GM21825 (cell line): ENCODE data around the gene SEMA3B.

Experiments
- ATAC-seq: cut with Tn5 transposase; IDR thresholded peaks from one replicate; pipeline ENCODE4 v1.9.1; 2021; ENCODE audit warnings: mild to moderate bottlenecking, moderate library complexity; ENCODE audit not compliant: unreplicated experiment

SEMA3B gene

DNA sequence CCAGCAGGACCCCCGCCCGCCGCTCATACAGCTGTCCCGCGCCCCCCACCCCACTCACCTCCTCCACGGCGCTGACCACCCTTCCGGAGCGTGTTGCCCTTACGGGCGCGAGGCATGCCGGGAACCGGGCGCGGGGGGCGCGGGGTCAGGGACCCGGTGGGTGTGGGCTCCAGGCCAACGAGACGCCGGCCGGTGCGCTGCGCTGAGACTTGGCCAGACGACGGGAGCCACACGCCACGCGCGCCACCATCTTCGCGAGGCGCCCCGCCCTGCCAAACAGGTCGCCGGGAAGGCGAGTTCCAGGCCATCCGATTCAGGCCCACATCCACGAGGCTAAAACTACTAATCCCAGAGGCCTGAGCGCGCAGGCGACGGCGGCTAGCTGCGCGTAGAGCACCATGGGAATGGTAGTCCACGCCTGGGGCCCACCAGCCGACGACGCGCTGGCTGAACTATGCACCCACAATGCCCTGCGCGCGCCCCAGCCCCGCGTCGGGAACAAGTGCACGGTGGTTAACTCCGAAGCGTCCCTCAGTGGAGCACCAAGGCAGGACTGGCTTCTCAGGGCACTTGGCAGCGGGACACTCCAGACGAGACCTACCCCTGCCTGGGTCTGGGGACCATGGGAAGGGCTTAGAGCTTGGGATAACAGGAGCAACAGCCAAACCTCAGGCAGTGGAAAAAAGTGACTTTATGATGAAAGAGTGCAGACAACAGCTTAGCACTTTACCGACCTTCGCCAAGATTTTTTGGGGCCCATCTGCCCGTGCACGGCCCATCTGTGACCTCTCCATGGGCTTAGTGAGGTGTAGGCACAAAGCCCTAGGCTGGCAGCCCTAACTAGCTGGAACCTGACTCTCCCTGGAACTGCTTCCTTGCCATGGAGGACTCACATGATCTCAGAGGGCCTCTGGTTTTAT is 23.5 kb downstream of the SEMA3B start, which contains the start of gene IFRD2:
Gene IFRD2 (minus strand): TSS at position 271 of the 920 bp plus-strand sequence. CDS start 155 bp downstream, at position 116.
- ATAC-seq: peak; percentile 89

DNA sequence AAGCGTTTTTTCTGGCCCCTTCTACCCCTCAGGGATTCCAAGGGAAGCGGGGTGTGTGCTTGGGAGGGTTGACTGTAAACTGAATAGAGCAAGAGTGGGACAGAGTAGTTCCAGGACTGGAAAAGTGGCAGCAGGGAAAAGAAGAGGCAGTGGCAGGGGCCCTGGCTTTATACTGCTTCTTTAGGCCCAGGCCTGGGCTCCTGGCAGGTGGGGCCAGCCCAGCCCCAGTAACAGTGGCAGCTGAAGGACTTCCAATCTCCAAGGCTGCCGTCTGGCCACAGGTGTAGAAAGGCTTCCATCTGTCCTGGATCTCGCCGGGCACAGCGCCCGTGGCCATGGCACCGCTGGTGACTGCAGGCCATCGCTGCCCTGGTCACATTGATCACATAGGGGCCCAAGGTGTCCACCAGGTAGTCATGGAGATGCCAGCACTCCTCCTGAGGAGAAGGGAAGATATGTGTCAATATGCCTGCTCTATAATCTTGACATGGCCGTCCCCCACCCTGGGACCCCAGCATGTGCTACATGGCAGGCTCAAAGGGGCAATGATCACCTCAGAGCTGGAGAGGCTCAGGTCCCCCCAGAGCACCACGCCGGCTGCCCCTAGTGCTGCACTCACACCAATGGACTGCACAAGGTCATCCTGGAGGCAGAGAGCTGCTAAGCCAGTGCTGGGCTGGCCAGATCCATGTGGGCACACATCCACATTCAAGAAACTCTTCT is 24.3 kb downstream of the SEMA3B start:
- ATAC-seq: no peak

DNA sequence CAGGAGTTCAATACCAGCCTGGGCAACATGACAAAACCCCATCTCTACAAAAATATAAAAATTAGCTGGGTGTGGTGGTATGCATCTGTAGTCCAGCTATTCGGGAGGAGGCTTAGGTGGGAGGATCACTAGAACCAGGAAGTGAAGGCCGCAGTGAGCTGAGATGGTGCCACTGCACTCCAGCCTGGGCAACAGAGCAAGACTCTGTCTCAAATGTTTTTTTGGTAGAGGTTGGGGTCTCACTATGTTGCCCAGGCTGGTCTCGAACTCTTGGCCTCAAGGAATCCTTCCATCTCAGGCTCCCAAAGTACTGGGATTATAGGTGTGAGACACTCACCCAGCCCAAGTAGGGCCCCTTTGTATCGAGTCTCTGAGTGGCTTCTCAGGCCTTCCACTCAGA is 25.1 kb downstream of the SEMA3B start:
- ATAC-seq: no peak

DNA sequence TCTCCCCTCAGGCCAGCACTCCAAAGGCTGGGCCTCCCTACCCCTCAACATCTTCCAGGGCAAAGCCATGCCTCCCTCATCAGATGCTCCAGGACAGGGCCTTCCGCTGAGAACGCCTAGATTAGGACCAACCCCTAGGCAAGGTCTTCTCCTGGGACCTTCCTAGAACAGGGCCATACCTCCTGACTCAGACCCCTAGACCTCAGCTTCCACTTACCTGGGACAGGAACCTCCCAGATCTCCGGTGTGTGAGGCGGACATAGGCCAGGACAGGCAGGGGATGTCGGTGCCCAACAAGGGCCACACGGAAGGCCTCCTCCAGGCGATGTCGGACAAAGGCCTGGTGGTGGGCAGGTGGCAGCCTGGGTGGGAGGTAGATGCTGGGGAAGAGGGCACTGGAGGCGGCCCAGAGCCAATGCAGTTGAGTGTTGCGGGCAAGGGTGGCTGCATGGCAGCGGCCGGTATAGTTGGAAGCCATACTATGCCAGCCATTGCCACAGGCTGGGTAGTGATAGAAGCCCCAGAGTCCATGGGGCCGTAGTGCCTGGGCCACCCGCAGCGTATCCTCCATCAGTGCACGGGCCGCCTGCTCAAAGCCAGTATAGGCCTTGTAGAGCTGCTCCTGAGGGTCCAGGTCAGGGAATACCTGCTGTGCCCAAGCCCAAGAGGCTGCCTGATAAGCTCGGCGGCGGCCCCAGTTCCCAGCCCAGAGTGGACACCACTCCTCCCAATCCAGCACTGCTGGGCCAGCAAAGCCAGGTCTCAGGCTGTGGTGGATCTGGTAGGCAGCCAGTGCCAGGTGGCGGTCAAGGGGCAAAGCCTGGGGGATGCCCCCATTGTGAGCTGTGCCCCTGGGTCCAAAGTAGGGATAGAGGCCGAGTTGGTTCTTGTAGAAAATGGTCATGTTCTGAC is 25.8 kb downstream of the SEMA3B start:
- ATAC-seq: no peak

DNA sequence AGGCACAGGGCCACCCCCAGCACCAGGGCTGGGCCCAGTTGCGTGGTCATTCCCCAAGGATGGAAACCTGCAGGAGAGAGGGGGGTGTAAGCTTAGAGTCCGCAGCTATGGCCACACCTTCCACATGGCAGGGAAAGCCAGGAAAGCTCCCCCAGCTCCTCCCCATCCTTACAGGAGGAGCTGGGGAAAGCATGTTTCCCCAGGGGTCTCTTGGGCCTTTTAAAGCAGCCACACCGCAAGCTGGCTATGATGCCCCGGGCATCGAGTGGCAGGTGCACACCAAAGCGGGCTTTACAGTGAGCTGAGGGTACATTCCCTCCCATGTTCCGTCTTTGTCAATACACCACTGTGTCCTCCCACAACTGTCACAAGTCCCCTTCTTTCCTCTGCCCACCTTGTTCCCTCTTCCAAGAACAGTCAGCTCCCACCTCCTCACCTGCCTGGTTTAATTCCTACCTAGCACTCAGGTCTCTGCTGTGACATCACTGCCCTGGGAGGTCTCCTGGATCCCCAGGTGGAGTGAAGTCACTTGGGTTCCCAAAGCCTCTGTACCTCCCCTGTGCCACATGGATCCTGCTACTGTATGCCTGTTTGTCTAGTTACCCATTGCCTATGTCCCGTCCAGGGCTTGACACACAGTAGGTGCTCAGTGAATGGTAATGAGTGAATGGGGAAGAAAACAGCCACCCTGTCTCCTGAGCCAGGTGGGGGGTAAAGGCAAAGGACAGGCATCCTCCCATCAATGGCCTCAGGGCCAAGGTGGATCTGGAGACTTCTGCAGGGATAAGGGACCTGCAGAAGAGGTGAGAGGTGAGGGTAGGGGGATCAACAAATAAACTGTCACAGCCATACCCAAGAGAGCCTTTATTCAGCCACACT is 26.8 kb downstream of the SEMA3B start:
- ATAC-seq: no peak

DNA sequence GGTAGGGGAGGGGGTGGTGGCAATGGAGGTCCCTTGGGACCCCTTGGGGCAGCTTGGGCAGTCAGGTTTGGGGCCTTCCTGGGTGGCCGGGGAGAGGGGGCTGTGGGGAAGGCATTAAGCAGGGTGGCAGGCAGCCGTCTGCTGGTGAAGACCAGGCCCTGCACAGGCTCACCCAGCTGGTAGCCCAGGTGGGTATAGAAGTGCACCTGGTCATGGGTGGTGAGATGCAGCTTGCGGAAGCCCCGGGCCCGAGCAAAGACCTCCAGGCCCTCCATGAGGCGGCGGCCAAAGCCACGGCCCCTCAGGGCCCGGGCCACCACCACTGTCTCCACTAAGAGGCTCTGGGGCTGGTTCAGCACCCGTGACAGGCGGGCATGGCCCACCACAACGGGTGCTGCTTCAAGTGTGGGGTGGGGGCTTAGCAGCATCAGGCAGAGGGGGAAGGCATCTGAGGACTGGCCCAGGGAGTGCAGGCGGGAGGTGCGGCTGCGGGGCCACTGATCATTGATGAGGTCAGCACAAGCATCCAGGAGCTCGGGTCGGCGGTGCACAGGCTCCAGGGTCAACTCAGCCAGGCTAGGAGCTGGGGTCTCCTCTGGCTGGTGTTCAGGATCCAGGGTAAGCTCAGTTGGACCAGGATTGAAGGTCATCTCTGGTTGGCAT is 27.9 kb downstream of the SEMA3B start:
- no peak for ATAC-seq

DNA sequence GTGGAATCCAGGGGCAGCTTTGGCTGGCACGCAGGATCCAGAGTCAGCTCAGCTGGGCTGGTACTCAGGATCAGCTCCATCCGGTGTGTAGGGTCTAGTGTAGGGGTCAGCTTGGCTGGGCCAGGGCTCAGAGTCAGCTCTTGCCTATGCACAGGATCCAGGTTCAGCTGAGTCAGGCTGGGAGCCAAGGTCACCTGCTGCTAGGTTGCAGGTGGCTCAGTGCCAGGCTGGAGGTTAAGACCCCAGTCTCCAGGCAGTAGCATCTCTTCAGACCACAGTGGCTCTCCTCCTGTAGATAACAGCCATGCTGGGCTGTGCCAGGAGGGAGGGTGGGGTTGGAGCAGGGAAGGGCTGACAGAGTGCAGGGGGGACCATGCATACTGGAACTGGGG is 28.4 kb downstream of the SEMA3B start:
- ATAC-seq: no peak

DNA sequence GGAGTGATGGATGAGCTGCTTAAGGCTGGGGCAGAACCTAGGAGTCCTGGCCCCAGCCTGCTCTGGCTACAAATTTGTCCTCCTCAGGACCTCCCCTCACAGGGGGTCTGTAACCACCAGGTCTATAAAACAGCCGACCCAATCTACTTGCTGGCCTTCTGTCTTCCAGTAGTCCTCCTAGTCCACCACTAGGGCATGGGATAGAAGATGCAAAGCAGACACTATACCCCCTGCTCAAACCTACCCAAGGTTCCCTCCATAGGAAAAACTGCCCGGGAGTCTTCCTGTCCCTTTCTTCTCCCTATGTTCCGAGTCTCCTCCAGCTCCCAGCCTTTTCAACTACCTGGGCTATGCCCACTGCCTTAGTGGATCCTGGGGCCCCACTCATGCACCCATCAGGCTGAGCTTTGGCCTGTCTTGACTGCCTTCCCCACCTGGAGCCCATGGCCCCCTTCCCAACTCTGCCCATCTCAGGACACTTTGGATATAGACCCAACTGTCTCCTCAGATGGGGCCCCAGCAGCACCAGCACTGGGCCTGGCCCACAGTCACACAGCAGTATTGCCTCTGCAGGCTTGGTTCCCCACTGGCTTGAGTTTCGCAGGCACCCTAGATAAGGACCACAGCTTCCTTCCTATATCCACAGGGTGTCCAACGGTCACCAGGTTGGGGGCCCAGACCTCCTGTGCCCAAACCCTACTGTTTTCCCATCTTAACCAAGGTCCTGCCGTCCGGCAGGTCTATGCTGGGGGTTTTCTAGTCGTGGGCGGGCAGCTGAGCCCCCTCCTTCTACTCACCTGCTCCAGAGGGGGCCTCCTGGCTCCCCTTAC is 29.2 kb downstream of the SEMA3B start:
- ATAC-seq: no peak

DNA sequence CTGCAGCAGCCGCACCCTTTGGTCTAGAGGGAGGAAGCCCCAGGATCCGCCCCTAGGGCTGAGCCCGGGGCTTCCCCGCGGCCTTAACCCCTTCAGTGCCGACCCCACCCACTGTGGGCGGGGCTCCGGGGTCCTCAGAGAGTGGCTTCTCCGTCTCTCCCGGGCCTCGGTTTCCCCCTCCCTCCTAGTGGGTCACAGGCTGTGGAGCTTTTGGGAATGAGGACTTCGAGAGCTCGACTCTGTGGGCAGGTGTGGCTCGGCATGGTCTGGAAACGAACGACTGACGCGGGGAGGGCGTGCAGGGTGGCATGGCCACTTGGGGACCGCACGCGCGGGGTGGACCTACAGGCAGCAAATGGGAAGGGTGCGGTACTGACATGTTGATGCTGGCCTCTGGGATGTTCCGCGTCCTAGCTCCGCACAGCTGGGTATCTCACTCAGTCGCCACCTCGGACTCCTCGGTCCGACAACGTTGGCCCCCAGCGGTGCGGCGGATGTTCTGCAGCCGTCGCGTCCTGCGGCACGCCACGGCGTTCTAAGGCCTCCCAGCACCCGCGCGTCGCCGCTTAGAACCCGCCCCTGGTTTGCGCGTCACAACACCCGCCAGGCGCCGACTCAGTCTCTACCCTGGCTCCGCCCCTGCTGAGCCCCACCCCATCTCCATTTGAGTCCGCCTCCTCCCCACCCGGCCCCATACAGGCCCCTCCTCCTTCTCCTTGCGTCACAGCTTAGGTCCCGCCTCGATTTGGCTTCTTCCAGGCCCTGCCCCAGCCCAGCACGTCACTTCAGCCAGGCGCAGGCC is 30.1 kb downstream of the SEMA3B start, which contains the start of the genes HYAL3 and NAA80:
Gene HYAL3 (minus strand): TSS at position 570 of the 802 bp plus-strand sequence. CDS start 3,803 bp downstream, outside the sequence.
Gene NAA80 (minus strand): TSS at position 570 of the 802 bp plus-strand sequence. CDS start 1,942 bp downstream, outside the sequence.
- ATAC-seq: peak; percentile 82

DNA sequence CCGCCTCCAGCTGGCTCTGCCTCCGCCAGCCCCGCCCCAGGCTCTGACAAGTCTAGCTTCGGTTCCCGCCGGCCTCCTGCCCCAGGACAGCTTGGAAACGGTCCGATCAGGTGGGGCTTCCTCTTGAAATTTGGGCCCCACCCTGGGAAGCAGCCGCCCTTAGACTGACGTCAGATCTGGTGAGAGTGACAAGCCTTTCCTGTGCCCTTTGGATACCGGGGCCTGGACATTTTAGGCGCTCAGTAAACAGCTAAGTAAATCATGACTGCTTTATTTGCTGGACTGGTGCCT is 30.6 kb downstream of the SEMA3B start:
- no peak for ATAC-seq

DNA sequence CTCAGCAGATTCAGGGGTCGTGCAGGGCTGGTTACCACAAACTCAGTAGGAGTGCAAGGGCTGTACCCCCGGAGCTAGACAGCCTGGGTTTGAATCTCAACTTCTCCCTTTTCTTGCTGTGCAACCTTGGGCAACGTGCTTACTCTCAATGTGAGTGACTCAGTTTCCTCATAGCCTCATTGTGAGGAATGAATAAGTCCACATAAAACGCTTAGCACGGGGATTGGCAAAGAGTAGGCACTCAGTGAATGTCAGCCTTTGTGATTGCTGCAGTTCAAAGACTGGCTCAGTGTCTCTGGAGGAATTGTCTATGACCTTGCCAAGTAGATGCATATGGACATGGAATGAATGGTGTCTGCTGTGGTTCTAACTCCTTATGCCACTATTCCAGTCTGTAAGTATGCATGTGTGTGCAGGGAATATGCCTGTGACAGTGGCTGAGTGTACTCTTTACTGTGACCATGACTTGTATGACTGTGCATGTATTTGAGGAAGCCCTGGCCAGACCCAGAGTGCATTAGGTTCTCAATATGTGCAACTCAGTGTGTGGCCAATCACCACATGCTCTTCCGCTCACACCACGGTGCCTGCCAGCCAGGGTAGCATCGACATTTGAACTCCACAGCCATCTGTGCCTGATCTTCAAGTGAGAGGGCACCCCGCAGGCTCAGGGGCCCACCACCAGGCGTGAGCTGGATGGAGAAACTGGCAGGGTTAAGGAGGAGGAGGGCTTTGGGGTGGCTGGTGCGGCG is 31.2 kb downstream of the SEMA3B start:
- ATAC-seq: no peak

DNA sequence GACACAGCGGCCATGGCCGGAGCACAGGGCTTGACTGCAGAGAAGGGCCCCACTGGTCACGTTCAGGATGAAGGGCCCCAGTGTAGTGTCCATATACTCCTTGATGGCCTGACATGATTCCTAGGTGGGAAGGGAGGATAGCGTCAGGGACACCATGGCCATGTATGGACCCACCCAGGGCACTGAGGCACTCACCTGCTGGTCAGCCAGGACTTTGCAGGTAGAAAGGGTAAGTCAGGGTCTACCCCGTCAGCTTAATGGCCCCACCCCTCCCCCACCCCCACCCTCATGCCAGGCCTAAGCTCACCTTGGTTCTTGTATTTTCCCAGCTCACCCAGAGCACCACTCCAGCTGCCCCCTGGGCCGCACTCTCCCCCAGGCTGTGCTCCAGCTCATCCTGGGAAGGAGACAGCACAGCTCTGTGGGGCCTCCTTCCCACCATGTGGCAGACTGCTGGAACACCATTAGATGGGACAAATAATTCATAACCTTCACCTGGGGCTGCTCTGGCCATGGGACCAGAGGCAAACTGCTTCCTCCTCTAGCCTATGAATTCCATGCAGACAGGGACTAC is 31.8 kb downstream of the SEMA3B start:
- ATAC-seq: no peak

DNA sequence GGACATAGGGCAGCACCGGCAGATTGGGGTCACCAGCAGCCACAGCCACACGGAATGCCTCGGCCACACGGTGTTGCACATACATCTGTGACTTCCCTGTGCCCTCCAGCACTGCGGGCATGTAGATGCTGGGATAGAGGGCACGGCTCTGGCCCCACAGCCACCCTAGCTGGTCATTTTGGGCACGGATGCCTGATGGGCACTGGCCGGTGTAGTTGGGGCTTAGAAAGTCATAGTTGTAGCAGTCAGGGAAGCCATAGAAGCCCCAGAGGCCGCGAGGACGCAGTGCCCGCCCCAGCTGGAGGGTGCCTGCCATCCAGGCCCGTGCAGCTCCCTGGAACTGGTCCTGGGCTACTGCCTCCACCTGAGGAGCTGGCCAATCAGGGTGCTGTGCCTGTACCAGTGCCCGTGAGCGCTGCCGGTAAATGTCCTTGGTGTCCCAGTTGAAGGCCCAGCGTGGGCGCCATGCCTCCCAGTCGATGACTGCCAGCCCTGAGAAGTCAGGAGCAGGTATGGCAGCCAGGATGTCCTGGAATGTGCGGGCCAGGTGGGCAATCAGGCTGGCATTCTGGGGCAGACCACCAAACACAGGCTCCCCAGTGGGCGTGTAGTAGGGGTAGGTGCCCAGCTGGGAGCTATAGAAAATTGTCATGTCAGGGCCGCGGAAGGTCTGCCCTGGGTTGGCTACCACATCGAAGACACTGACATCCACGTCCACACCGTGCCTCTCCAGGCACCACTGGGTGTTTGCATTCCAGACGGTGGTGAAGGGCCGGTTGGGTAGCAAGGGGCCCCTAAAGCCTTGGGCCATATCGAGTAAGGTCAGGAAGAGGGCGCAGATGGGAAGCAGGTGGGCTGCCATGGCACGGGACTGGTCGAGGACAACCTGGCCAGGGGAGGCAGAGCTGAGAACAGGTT is 33.4 kb downstream of the SEMA3B start:
- no peak for ATAC-seq

DNA sequence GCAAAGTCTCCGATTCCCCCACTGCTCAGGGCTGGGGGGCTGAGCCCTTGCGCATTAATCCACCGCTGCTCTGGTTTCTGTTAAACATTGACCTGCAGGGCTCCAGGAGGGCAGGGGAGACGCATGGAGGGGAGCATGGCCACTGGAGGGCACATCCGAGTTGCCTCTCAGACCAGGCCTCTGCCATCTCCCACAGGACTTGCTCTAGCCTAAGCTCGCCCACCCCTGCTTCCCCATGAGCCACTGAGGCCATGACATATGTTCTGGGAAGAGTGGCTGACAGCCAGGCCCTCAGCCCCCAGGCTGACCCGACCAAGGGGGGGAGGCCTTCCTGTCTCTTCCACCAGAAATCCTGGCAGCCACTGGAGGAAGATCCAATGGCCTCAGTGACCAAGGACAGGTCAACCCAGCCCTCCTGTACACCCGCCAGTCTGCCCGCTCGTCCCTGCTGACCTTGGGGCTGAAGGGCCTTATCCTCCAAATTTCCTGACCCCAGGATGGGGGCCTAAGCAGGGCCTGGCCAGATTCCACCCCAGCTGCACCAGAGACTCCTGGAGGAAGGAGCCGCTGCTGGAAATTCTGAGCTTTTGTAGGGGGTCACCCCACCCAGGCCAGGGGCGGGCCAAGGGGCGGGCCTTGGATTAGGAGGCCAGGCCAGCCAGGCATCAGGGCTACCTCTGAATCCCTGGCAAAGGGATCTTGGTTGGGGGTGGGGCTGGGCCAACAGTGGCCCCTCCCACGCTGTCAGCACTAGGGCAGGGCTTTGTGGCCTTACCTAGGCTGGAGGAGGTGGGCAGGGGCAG is 34.3 kb downstream of the SEMA3B start, which contains the start of gene HYAL1:
Gene HYAL1 (minus strand): TSS at position 562 of the 803 bp plus-strand sequence. CDS start 618 bp downstream, outside the sequence.
- ATAC-seq: no peak

DNA sequence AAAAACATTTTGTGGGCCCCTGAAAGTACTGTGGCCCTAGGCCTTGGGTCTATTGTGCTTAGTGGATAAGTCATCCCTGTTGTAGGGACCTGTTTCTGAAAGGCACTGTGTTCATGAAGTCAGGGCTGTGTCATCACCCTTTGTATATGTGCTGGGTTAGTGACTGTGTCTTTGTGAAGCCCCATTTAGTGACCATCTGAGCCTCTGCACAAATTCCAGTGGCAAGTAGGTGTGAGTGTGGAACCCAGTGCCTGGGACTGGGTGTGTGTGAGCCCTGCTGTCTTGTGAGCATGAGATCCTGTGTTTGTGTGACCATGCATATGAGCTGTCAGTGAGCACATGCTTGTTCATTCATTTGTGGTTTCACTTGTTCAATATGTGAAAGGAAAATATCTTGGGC is 35.7 kb downstream of the SEMA3B start:
- no peak for ATAC-seq
